Measurements from ENCODE around the gene SCGB2A2.

Gene SCGB2A2

DNA sequence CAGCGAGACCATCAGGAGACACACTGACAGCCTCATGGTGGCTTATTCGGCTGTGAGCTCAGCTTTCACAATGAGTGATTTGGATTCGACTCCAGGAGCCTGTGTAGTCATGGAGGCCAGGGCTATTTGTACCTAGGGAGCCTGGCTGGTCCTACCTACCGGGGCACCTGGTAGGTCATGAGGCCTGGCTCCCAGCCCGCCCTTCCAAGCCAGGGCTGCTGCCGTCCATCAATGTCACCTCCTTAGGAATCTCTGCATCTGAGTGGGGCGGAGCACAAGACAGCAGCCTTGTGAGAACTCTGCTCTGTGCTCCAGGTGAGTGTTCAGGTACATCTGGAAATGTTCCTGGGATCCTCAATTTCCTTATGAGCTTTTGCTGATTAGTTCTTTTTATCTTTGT is 29.0 kb downstream of the SCGB2A2 start, which contains the start of gene SCGB1D4:
Gene SCGB1D4 (minus strand): TSS at position 101 of the 400 bp plus-strand sequence. CDS start 65 bp downstream, at position 36.
- H3K9me3 ChIP-seq (ENCODE audit: insufficient read depth, low read length) = no peaks in the 10 kb centered on the region

GRCh38 chr11:62306227-62306626 is 36.3 kb downstream of the SCGB2A2 start:
- no peaks in the 10 kb centered on the region for H3K27me3 ChIP-seq (ENCODE audit: insufficient read depth, insufficient read length)
- TF ChIP-seq ZNF274 (IDR thresholded peaks at IDR 0.05; ENCODE audit: low read depth, low read length) = no peak
- no peak for TF ChIP-seq YY1 (IDR thresholded peaks at IDR 0.05; ENCODE audit: insufficient read depth, insufficient read length)
- no peak for TF ChIP-seq SUZ12 (IDR thresholded peaks at IDR 0.05; ENCODE audit: extremely low read depth, insufficient read depth, insufficient read length)
- no peak for DNase-seq (ENCODE audit: low read depth, low spot score)
- no peak overlapping the region for H3K9ac ChIP-seq (ENCODE audit: insufficient read length, low read depth)
- peaks cover 11% of the 10 kb centered on the region for H3K9me3 ChIP-seq (ENCODE audit: insufficient read depth, low read length)
- no peak overlapping the region for H3K4me3 ChIP-seq (ENCODE audit: insufficient read length, low read depth)
- H3K36me3 ChIP-seq (ENCODE audit: insufficient read depth, insufficient read length, low read length) = no peaks in the 10 kb centered on the region
- H3K4me1 ChIP-seq (ENCODE audit: insufficient read depth, insufficient read length) = peaks cover 2% of the 10 kb centered on the region

More for the DNA sequence above, 29.0 kb downstream of the SCGB2A2 start, which contains the start of gene SCGB1D4:
- no peaks in the 10 kb centered on the region for H3K4me1 ChIP-seq (ENCODE audit: insufficient read depth, insufficient read length)
- no peak for DNase-seq (ENCODE audit: low read depth, low spot score)
- TF ChIP-seq ZNF274 (IDR thresholded peaks at IDR 0.05; ENCODE audit: low read depth, low read length) = no peak
- TF ChIP-seq SUZ12 (IDR thresholded peaks at IDR 0.05; ENCODE audit: extremely low read depth, insufficient read depth, insufficient read length) = no peak
- TF ChIP-seq YY1 (IDR thresholded peaks at IDR 0.05; ENCODE audit: insufficient read depth, insufficient read length) = no peak
- no peaks in the 10 kb centered on the region for H3K36me3 ChIP-seq (ENCODE audit: insufficient read depth, insufficient read length, low read length)
- no peak within 1 kb of the TSS for H3K9ac ChIP-seq (ENCODE audit: insufficient read length, low read depth)
- H3K4me3 ChIP-seq (ENCODE audit: insufficient read length, low read depth) = no peak within 1 kb of the TSS
- H3K27me3 ChIP-seq (ENCODE audit: insufficient read depth, insufficient read length) = no peaks in the 10 kb centered on the region

- DNase-seq (ENCODE audit: low read depth, low spot score) = no peak
- peaks cover 2% of the 10 kb centered on the region for H3K4me1 ChIP-seq (ENCODE audit: insufficient read depth, insufficient read length)
- TF ChIP-seq ZNF274 (IDR thresholded peaks at IDR 0.05; ENCODE audit: low read depth, low read length) = no peak
- TF ChIP-seq YY1 (IDR thresholded peaks at IDR 0.05; ENCODE audit: insufficient read depth, insufficient read length) = no peak
- no peak for TF ChIP-seq SUZ12 (IDR thresholded peaks at IDR 0.05; ENCODE audit: extremely low read depth, insufficient read depth, insufficient read length)
- H3K36me3 ChIP-seq (ENCODE audit: insufficient read depth, insufficient read length, low read length) = no peaks in the 10 kb centered on the region
- no peak overlapping the region for H3K9ac ChIP-seq (ENCODE audit: insufficient read length, low read depth)
- H3K9me3 ChIP-seq (ENCODE audit: insufficient read depth, low read length) = peaks cover 11% of the 10 kb centered on the region
- no peak overlapping the region for H3K4me3 ChIP-seq (ENCODE audit: insufficient read length, low read depth)
- H3K27me3 ChIP-seq (ENCODE audit: insufficient read depth, insufficient read length) = no peaks in the 10 kb centered on the region
Observed at GRCh38 chr11:62307950-62308349, 38.0 kb downstream of the SCGB2A2 start.

DNA sequence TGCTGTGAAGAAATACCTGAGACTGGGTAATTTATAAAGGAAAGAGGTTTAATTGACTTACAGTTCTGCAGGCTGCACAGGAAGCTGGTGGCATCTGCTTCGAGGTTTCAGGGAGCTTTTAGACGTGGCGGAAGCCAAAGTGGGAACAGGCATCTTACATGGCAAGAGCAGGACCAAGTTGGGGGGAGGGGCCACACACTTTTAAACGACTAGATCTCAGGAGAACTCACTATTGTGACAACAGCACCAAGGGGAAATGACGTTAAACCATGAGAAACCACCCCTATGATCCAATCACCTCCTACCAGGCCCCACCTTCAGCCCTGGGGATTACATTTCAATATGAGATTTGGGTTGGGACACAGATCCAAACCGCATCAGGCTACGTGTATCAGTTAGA is 40.0 kb downstream of the SCGB2A2 start:
- no peak for TF ChIP-seq YY1 (IDR thresholded peaks at IDR 0.05; ENCODE audit: insufficient read depth, insufficient read length)
- no peak for TF ChIP-seq SUZ12 (IDR thresholded peaks at IDR 0.05; ENCODE audit: extremely low read depth, insufficient read depth, insufficient read length)
- no peak for TF ChIP-seq ZNF274 (IDR thresholded peaks at IDR 0.05; ENCODE audit: low read depth, low read length)
- H3K36me3 ChIP-seq (ENCODE audit: insufficient read depth, insufficient read length, low read length) = no peaks in the 10 kb centered on the region
- no peak for DNase-seq (ENCODE audit: low read depth, low spot score)
- H3K27me3 ChIP-seq (ENCODE audit: insufficient read depth, insufficient read length) = peaks cover under 1% of the 10 kb centered on the region
- H3K4me1 ChIP-seq (ENCODE audit: insufficient read depth, insufficient read length) = peaks cover 2% of the 10 kb centered on the region
- no peak overlapping the region for H3K9ac ChIP-seq (ENCODE audit: insufficient read length, low read depth)
- H3K9me3 ChIP-seq (ENCODE audit: insufficient read depth, low read length) = peaks cover 11% of the 10 kb centered on the region
- no peak overlapping the region for H3K4me3 ChIP-seq (ENCODE audit: insufficient read length, low read depth)

- TF ChIP-seq ZNF274 (IDR thresholded peaks at IDR 0.05; ENCODE audit: low read depth, low read length) (no peak), YY1 (IDR thresholded peaks at IDR 0.05; ENCODE audit: insufficient read depth, insufficient read length) (no peak), SUZ12 (IDR thresholded peaks at IDR 0.05; ENCODE audit: extremely low read depth, insufficient read depth, insufficient read length) (no peak)
- Histone ChIP-seq H3K36me3 (ENCODE audit: insufficient read depth, insufficient read length, low read length) (no peaks in the 10 kb centered on the region), H3K9ac (ENCODE audit: insufficient read length, low read depth) (no peak overlapping the region), H3K9me3 (ENCODE audit: insufficient read depth, low read length) (no peaks in the 10 kb centered on the region), H3K4me1 (ENCODE audit: insufficient read depth, insufficient read length) (no peaks in the 10 kb centered on the region), H3K27me3 (ENCODE audit: insufficient read depth, insufficient read length) (peaks cover 3% of the 10 kb centered on the region), H3K4me3 (ENCODE audit: insufficient read length, low read depth) (no peak overlapping the region)
- no peak for DNase-seq (ENCODE audit: low read depth, low spot score)
Observed at GRCh38 chr11:62315431-62315830, 45.5 kb downstream of the SCGB2A2 start.

- Histone ChIP-seq H3K27me3 (ENCODE audit: insufficient read depth, insufficient read length) (no peaks in the 10 kb centered on the region), H3K9ac (ENCODE audit: insufficient read length, low read depth) (no peak overlapping the region), H3K9me3 (ENCODE audit: insufficient read depth, low read length) (no peaks in the 10 kb centered on the region), H3K4me3 (ENCODE audit: insufficient read length, low read depth) (no peak overlapping the region), H3K36me3 (ENCODE audit: insufficient read depth, insufficient read length, low read length) (no peaks in the 10 kb centered on the region), H3K4me1 (ENCODE audit: insufficient read depth, insufficient read length) (no peaks in the 10 kb centered on the region)
- TF ChIP-seq SUZ12 (IDR thresholded peaks at IDR 0.05; ENCODE audit: extremely low read depth, insufficient read depth, insufficient read length) (no peak), YY1 (IDR thresholded peaks at IDR 0.05; ENCODE audit: insufficient read depth, insufficient read length) (no peak), ZNF274 (IDR thresholded peaks at IDR 0.05; ENCODE audit: low read depth, low read length) (no peak)
- DNase-seq (ENCODE audit: low read depth, low spot score) = no peak
Observed at GRCh38 chr11:62322524-62322923, 52.6 kb downstream of the SCGB2A2 start.
